Activated T-cell treated with anti-CD3 and anti-CD28 coated beads, Interleukin-2, amount 50 U/mL, for 4 hours (primary cell): ENCODE data around the gene THTPA. TPM values are rescaled to one million over a fixed set of nuclear protein-coding genes. Genes with fewer than 3 reads are reported as not detected.
A peak's percentile ranks its signal among the peaks of the same experiment; 100 is the strongest.

ENCODE experiments used
- ATAC-seq, 2 donors: fragments of 200-7000 bp; cut with Tn5 transposase; one replicate each; pipeline ENCODE4 v1.10.0; 2021
- DNase-seq: peaks from one replicate; pipeline ENCODE4 v3.0.0-alpha.2; 2020
- H3K27me3 Mint-ChIP-seq: one replicate; pipeline ENCODE4 v1.8.0; 2021; ENCODE audit warnings: low read depth, mixed read lengths
- H3K36me3 Mint-ChIP-seq: one replicate; pipeline ENCODE4 v1.8.0; 2022; ENCODE audit warnings: mixed read lengths; ENCODE audit not compliant: insufficient read depth
- H3K4me1 Mint-ChIP-seq: one replicate; pipeline ENCODE4 v1.8.0; 2021; ENCODE audit warnings: low read depth, mixed read lengths
- H3K4me3 Mint-ChIP-seq: one replicate; pipeline ENCODE4 v1.8.0; 2021; ENCODE audit warnings: mild to moderate bottlenecking, moderate library complexity, mixed read lengths
- H3K9me3 Mint-ChIP-seq: one replicate; pipeline ENCODE4 v1.8.0; 2021; ENCODE audit warnings: mixed read lengths
- total RNA-seq, 3 donors: library from RNA; stranded (reverse); gene quantifications; one replicate each; pipeline ENCODE4 v1.2.1, GENCODE V29; 2021

THTPA gene
- total RNA-seq, 3 donors from 2014 or later, result 17.1 to 18.8 (median 17.6) TPM

DNA sequence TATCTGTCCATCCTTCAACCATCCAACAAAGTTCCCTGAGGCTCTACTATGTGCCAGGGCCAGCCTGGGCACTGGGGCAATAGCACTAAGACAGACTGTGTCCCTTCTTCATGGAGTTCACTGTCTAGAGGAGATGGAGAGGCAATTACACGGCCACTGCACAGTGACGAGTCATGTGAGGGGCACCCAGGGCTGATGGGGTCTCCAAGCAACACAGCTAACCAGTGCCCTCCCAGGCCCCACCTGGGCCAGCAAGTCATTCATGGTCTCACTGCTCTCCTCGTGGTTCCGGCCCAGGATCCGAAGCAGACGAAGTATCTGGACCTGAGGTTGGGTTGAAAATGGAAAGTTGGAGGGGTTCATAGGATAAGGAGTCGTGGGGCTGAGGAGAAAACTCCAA, 8.8 kb downstream of the THTPA start:
- ATAC-seq (no peak), DNase-seq (no peak)
- no peaks in the 10 kb centered on the region for H3K9me3 Mint-ChIP-seq
- no peak overlapping the region for H3K4me3 Mint-ChIP-seq
- peaks cover 29% of the 10 kb centered on the region for H3K36me3 Mint-ChIP-seq
- H3K27me3 Mint-ChIP-seq, result no peaks in the 10 kb centered on the region
- peaks cover 32% of the 10 kb centered on the region for H3K4me1 Mint-ChIP-seq

DNA sequence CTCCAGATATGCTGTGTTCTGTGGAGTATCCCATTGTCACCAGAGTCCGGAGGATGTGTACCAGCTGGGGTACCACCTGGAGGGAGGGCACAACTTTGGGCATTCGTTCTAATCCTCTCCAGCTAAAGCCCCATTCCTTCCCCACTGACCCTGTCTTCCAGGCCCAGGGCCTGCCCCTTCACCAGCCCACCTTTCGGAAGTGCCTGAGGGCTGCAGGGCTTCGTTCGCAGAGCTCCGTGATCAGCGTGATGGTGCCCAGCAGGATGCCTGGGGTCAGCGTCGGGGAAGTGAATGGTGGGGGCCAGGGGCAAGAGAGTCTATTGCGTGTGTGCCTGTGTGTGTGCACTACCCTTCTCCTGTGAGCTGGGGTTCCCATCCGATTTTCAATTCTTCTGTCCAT, 9.6 kb downstream of the THTPA start:
- H3K9me3 Mint-ChIP-seq, result no peaks in the 10 kb centered on the region
- ATAC-seq (no peak), DNase-seq (no peak)
- H3K36me3 Mint-ChIP-seq, result peaks cover 24% of the 10 kb centered on the region
- peaks cover 31% of the 10 kb centered on the region for H3K4me1 Mint-ChIP-seq
- peak overlapping the region; percentile 51 for H3K4me3 Mint-ChIP-seq
- H3K27me3 Mint-ChIP-seq, result no peaks in the 10 kb centered on the region

DNA sequence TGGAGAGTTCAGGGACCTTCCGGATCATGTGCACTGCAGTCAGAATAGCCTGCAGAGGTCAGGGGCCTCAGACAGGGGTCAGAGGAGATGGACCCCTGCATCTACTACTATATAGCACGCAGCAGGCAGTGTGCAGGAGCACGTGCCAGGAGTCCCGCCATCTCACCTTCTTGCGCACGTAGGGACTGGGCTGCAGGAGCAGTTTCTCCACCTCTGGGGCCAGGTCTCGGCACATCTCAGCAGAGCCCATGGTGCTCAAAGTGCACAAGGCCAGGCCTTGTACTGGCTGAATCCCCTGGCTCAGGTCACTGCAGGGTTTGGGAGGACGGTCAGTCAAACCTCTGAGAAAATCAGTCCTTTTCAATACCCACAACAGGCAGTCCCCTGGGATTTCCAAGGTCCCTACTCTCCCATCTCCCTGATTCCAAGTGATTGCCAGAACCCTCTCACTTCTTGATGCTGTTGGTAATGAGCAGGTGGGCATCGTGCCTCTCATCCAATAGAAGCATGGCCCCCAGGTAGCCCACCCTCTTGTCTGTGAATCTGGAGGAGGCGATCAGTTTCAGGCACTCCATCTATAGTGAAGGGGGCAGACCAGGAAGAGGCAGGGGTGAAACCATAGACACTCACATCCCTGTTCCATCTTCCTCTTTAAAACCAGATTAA, 10.2 kb downstream of the THTPA start:
- Mint-ChIP-seq H3K36me3 (peaks cover 21% of the 10 kb centered on the region), H3K4me3 (peak overlapping the region; percentile 100), H3K9me3 (no peaks in the 10 kb centered on the region), H3K27me3 (no peaks in the 10 kb centered on the region), H3K4me1 (peaks cover 31% of the 10 kb centered on the region)
- ATAC-seq (no peak), DNase-seq (no peak)

DNA sequence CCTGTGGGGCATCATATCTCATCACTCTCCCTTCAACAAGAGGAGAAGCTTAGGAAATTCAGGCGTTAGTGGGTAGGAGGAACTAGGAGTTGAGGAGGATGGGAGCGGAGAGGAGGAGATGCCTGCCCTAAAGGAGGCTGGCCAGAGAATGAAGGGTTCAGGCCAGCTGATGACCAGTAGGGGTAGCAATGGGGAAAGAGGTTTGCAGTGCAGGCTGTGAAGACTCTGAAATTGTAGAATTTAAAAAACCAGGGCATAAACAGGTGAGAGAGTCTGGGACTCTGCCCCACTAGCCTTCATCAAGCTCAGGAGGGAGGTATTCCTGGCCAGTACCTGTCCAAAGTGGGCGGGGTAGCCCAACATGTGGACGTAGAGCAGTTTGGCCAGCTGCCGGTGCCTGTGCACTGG, 10.7 kb downstream of the THTPA start:
- H3K36me3 Mint-ChIP-seq, result peaks cover 17% of the 10 kb centered on the region
- H3K9me3 Mint-ChIP-seq, result no peaks in the 10 kb centered on the region
- no peak for ATAC-seq
- no peak for DNase-seq
- peaks cover 31% of the 10 kb centered on the region for H3K4me1 Mint-ChIP-seq
- H3K27me3 Mint-ChIP-seq, result no peaks in the 10 kb centered on the region
- H3K4me3 Mint-ChIP-seq, result peak overlapping the region; percentile 100

DNA sequence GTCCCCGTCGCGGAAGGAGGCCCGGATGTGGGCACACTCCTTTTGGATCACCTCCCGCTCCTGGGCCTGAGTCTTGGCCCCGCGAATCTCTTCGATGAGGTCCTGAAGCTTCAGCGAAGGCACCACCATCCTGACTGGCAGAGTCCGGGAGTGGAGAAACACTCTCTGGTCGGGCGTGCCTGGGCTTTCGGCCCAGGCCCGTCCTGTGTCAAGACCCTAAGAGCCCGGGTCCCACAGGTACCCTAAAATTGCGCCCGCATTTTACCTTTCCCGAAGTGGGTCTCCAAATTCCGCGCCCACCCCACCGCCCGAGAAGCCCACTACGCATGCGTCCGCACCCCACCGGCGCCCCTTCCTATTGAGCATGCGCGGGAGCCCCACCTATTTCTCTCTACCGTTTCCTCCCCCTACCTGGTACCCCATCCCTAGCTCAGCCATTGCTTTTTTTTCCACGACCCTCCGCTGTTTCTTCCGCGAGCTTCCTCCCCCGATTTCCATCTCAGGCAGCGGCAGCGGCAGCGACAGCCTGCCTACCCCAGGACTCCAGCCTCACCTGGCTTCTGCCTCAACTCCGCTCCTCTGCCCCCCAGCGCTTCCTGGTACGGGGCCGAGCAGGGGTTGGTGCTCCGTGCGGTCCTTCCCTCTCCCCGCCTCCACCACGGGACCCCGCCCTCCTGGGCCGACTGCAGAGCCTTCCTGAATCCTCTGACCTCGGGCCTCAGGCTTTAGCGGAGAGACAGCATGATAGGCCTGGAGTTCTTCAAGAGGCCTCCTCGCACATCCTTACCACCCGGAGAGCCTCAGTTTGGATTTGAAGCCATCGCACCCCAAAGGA, 11.3 kb downstream of the THTPA start, which contains the start of gene AP1G2:
TSS of gene AP1G2 (minus strand) at position 606 of the 835 bp plus-strand sequence. CDS start at position 129, 477 bp downstream.
- Mint-ChIP-seq H3K27me3 (peaks cover 3% of the 10 kb centered on the region), H3K36me3 (peaks cover 15% of the 10 kb centered on the region), H3K9me3 (no peaks in the 10 kb centered on the region), H3K4me1 (peaks cover 31% of the 10 kb centered on the region), H3K4me3 (peak within 1 kb of the TSS; percentile 100)
- ATAC-seq (peak; percentile 96 to 97), DNase-seq (peak; percentile 80)

DNA sequence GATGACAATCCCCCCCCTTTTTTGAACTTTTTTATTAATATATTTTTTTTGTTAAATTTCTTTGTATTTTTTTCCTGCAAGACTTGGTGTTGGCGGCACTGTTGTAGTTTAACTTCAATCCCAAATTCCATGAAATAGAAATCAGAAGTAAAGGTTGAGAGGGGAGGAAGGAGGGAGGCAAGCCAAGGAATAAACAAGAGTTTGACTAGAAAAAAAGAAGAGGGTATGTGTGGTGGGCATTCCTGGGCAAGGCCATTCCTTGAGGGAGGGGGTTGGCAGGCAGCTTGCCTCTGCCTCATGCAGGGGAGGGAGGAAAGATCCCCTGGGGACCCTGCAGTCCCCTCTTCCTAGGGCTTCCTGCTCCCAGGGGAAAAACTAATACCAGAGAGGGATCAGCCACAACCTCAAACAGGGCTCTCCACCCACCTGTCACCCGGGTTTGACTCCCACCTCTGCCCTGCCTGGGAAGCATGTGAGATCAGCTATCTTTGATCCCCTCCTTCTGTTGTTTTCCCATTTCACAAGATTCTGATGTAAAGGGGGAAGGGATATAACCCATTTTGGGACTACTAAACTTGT, 12.0 kb downstream of the THTPA start:
- Mint-ChIP-seq H3K4me3 (peak overlapping the region; percentile 100), H3K9me3 (no peaks in the 10 kb centered on the region), H3K36me3 (peaks cover 10% of the 10 kb centered on the region), H3K4me1 (peaks cover 27% of the 10 kb centered on the region), H3K27me3 (peaks cover 3% of the 10 kb centered on the region)
- ATAC-seq (no peak), DNase-seq (no peak)

DNA sequence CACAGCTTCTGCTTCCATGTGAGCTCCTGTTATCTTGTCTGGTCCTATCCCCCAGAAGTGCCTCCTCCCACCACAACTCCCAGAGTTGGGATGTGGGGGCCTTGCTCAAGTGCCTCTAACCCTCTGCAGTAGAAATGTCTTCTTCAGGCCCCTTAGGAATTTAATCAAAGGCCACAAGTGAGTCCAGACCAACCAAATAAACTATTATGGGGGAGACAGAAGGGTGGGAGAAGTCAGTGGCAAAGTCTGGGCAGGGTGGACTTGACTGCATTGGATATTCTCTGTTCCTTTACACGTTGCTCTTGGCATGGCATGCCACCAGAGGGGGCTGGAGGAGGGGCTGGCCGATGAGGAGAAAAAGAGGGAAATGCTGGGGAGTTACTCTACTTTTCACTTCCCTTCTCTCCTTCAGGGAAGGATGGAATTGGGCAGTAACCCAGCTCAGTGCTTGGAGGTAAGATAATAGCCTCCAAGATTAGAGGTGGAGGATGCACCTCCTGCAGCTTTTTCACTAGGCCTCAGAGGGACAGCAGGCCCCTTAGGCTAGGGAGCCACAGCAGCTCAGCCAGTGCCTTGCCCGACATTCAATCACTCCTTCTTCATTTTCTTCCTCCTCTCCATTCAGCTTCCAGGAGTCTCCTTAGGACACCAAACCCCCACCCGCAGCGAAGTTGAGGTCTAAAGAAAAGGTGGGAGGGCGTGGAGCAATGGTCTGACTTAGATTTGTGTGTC, 12.7 kb downstream of the THTPA start:
- Mint-ChIP-seq H3K36me3 (peaks cover 9% of the 10 kb centered on the region), H3K27me3 (peaks cover 3% of the 10 kb centered on the region), H3K9me3 (no peaks in the 10 kb centered on the region), H3K4me1 (peaks cover 26% of the 10 kb centered on the region), H3K4me3 (peak overlapping the region; percentile 100)
- ATAC-seq (no peak), DNase-seq (no peak)

DNA sequence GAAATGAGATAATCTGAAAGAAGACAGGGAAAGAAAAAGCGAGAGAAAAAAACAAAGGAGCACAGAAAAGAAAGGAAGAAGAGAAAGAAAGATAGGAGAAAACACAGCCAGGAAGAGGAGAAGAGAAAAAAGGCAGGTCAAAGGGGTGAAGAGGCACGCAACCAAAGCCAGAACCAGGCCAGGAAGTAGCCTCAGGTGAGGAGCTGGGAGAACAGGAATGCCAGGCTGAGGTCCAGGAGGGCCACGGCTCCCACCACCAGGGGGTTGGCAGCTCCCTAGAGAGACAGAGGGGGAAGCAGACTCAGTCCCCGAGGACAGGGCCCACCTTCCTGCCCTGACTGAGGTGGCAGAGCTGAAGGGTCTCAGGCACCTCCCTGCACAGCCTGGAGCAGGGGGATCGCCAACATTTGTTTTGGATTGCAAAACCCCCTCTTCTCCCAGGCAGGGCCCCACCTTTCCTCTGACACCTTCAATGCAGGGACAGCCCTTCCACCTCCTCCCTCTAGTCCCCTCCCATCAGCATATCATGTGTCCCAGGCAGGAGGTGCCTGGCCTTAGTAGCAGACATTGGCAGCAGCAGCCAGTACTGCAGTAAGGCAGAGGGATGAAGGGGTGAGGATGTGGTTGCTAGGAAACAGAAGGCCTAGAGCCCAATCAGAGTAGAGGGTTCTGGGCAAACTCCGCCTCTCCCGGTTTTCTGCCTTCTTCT, 13.5 kb downstream of the THTPA start:
- H3K9me3 Mint-ChIP-seq, result no peaks in the 10 kb centered on the region
- peaks cover 24% of the 10 kb centered on the region for H3K4me1 Mint-ChIP-seq
- no peak overlapping the region for H3K4me3 Mint-ChIP-seq
- peaks cover 3% of the 10 kb centered on the region for H3K27me3 Mint-ChIP-seq
- ATAC-seq (no peak), DNase-seq (no peak)
- peaks cover 5% of the 10 kb centered on the region for H3K36me3 Mint-ChIP-seq

DNA sequence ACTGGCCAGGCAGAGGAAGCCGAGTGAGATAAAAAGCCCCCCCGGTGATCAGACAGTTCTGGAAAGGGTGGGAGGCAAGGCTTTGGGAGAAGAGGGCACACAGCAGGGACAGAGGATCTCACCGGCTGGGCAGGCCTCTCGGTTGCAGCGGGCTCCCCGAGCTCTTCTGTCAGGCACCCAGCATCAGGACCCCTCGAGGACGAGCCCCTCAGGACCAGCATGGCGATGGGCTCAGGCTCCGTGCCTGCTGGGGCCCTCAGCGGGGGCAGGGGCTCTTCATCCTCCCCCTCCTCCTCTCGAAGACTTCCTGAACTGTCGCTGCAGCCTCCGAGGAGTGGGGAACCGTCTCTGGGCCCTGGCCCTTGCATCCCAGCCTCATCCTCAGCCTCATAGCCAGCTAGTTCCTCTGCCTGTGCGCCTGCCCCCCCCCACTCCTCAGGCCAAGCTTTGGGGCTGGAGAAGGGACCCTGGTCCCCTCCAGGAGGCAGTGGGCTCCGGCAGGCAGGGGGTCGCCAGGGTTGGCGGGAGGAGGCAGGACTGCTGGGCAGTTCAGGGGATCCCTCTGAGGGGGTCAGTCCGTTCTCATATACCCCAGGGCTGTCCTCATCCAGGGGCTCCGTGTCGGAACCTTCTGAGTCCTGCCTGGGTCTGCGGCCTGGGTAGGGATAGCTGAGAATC, 14.9 kb downstream of the THTPA start:
- H3K36me3 Mint-ChIP-seq, result no peaks in the 10 kb centered on the region
- ATAC-seq (no peak), DNase-seq (no peak)
- H3K4me3 Mint-ChIP-seq, result no peak overlapping the region
- H3K4me1 Mint-ChIP-seq, result peaks cover 22% of the 10 kb centered on the region
- no peaks in the 10 kb centered on the region for H3K9me3 Mint-ChIP-seq
- peaks cover 10% of the 10 kb centered on the region for H3K27me3 Mint-ChIP-seq

DNA sequence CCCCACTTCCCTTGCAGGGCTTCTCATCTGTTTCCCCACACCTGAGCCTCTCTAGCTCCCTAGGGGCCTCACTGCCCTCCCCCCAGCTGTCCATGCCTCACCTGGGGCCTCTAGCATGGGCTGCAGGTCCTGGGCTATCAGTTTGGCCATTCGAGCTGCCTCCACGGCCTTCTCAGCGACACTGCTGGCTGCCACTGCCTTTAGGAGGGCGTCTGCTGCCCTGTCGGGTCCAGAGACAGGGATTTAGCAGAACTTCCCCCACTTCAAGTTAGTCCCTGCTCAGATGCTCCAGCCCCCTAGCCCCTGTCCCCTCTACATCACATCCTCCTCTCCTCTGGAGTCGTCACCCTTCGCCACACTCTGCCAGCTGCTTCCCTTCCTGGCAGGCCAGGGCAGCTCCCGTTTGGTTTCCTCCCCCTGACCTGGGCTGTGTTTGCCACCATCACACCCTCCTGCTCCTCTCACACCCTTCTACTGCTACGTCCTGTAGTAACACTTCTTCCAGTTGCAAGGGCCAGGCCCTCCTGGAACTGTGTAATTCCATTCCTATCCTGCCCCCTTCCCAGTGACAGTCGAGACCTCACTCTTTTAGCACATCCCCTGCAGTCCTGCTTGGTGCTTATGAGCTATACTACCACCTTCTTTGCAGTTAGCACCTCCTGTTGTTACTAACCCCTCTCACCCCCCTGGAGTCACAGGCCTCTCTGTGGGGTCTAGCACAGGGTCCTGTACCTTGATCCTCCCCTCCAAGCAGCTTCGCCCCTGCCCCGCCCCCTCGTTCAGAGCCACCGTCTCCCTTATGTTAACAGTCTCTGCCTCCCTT, 15.8 kb downstream of the THTPA start:
- Mint-ChIP-seq H3K4me3 (no peak overlapping the region), H3K4me1 (peaks cover 24% of the 10 kb centered on the region), H3K27me3 (peaks cover 17% of the 10 kb centered on the region), H3K9me3 (no peaks in the 10 kb centered on the region), H3K36me3 (no peaks in the 10 kb centered on the region)
- DNase-seq, result no peak
- no peak for ATAC-seq

DNA sequence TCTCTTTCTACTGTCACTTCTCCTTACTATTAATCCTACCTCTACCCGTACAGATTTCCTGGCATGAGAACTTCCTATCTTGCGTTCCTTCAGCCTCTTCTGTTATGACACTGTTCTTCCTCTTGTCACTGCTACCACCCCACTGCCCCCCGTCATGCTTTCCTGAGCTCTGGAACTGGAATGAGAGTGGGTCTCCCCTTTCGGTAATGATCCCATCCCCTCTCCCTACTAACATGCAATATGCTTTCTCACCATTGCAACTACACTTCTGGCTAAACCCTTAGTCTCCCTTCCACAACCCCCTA, 16.4 kb downstream of the THTPA start:
- no peaks in the 10 kb centered on the region for H3K36me3 Mint-ChIP-seq
- DNase-seq, result no peak

DNA sequence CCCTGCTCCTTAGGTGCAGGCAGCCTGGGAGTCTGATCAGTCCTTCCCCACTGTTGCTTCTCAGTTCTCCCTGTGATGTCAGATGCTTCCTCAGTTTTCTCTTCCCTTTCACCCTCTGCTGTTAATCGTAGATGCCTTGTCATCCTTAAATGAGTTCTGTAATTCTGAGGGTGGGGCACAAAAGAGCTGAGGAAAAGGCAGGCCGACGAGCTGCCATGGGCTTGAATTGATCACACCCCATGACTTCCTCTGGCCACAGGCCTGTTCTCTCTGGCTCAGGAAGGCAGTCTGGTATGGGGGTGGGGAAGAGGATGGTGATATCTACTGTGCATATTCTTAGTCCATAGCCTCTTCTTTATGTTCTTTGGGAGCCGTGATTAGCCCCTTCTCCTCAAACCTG, 16.8 kb downstream of the THTPA start:
- DNase-seq (no peak), ATAC-seq (no peak)
- H3K36me3 Mint-ChIP-seq, result no peaks in the 10 kb centered on the region
- no peaks in the 10 kb centered on the region for H3K9me3 Mint-ChIP-seq
- peaks cover 21% of the 10 kb centered on the region for H3K4me1 Mint-ChIP-seq
- H3K27me3 Mint-ChIP-seq, result peaks cover 19% of the 10 kb centered on the region
- no peak overlapping the region for H3K4me3 Mint-ChIP-seq

More for the DNA sequence above, 16.4 kb downstream of the THTPA start:
- peaks cover 19% of the 10 kb centered on the region for H3K27me3 Mint-ChIP-seq
- no peak overlapping the region for H3K4me3 Mint-ChIP-seq
- H3K9me3 Mint-ChIP-seq, result no peaks in the 10 kb centered on the region
- ATAC-seq, result no peak
- H3K4me1 Mint-ChIP-seq, result peaks cover 25% of the 10 kb centered on the region
